ENCODE results near the gene LIMS2. TPM values are rescaled to one million over a fixed set of nuclear protein-coding genes. Genes with fewer than 3 reads are reported as not detected.

Gene LIMS2
- total RNA-seq, 1 experiment from 2014 or later: 2.0 TPM

DNA sequence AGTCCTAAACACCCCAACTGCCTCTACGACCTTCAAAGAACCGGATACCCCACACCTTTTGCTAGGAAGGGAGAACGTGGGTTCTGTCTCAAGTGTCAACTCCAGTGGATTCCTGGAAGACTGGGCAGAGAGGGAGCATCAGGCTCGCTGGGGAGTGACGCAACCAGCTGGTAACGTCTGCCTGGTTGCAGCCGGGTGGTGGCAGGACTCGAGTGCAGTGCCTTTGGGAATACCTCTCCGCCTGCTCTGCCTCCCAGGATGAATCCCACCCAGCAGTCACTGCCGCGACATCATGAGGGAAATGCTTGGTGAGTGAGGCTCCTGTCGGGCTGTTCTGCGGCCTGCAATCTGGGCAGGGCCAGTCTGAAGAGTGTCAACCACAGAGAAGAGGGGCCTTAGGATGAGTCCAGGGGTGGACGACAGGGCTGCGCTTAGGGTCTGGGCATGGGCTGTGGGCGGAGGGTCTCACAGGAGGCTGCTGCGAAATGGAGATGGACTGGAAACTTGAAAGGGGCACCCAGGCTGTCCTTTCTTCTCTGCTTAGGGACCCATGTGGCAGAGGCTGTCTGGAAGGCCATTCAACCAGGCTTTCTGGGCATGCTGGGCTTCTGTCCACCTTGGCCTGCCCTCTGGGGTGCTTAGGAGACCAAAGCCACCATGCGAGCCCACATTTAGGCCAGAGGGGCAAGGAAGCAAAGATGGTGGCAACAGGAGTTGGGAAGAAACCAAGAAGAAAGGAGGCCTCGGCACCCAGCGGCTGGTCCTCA lies 16.5 kb downstream of the LIMS2 start:
- DNase-seq (ENCODE audit: low read depth): no peak

DNA sequence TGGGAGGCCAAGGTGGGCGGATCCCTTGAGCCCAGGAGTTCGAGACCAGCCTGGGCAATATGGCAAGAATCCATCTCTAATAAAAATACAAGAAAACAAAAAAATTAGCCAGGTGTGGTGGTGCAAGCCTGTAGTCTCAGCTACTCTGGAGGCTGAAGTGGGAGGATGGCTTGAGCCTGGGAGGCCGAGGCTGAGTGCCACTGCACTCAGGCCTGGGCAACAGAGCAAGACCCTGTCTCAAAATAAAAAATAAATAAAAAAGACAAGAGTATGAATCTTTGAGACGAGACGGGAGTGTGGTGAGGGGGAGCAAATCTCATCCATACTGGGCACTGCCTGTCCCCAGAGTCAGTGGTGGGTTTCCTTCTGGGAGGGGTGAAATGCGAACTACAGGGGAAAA lies 17.2 kb downstream of the LIMS2 start:
- no peak for DNase-seq (ENCODE audit: low read depth)

DNA sequence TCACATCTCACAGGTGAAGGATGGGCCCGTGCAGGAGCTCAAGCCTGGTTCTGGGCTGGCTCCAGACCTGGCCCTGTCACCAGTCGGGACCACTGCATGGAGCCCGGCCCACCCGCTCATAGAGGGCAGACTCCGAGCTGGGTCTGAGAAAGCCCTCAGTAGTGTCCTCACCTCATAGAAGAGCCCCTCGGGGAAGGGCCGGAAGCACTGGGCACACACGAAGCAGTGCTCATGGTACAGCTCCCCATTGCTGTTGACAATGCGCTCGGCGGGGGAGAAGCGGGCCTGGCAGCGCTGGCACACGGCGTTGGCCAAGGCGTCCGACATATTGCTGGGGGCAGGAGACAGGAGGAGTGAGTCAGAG lies 18.1 kb downstream of the LIMS2 start:
- DNase-seq (ENCODE audit: low read depth): no peak

DNA sequence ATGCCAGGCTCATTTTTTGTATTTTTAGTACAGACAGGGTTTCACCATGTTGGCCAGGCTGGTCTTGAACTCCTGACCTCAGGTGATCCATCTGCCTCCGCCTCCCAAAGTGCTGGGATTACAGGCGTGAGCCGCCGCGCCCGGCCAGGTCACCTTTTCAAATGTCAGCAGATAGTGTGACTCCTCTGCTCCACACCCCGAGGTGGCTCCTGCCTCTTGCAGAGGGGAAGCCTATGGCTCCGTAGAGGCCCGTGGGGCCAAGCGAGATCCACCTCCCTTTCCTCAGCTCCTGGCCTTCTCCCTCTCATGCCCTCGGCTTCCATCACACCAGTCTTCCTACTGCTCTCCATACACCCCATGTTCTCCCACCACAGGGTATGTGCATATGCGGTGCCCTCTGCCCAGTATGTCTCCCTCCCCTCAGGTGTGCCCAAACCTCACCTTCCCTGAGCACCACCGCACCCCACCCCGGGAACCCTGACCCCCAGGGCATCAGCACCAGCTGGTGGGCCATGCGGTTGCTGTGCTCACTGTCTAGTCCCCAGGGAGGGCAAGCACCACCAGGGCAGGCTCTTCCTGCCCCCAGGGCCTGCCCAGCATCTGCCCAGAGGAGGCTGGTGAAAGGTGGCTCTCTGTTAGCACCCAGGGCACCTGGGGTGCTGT lies 18.6 kb downstream of the LIMS2 start:
- no peak for DNase-seq (ENCODE audit: low read depth)

DNA sequence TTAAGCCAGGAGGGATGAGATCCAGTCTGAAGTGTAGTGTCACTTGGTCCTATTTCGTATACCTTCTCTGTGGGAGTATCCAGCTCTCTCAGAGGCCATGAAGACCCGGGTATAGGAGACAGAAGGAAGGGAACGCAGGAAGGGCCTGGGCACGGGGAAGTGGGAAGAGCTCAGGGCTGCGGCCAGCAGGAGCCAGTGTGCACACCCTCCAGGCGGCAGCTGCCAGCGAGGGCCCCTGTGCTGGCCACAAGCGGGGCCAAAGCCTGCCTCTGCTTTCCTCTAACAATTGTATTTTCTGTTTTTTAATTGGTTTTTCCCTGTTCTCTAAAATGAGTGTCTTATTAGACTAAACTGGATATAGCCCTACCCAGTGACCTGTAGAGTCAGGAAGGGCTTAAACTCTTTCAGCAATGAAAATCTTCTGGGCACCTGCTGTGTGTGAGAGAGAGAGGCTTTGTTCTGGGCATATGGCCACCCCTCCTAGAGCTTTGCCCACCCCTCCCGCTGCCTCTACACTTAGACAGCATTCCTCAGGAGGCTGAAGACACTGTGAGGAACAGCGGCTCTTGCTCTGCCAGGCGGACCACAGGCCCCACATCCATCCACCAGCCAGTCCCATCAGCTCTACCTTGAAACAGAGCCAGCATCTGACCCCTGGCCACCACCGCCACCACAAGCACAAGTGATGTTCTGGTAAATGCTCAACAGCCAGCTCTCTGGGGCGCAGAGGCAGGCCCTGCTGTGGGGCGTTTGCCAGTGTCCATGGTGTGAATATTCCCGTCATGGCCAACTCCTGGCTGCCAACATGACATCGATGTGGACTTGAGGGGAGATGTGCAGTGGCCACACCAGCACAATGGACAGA lies 19.9 kb downstream of the LIMS2 start:
- no peak for DNase-seq (ENCODE audit: low read depth)

DNA sequence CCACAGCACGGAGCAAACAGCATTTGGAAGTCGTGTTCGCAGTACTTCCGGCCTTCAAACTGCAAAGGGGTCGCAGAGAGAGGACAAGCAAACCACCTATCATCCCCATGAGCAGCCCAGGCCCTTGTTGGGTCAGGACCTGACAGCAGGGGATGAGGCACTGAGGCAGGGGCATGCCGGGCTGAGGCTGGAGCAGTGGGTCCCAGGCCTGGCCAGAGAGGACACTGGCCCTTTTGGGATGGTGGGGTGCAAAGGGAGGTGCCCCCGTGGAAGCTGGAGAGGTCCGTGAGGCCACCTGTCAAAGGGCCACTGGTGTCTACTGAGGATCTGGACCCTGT lies 20.5 kb downstream of the LIMS2 start:
- DNase-seq (ENCODE audit: low read depth): no peak

DNA sequence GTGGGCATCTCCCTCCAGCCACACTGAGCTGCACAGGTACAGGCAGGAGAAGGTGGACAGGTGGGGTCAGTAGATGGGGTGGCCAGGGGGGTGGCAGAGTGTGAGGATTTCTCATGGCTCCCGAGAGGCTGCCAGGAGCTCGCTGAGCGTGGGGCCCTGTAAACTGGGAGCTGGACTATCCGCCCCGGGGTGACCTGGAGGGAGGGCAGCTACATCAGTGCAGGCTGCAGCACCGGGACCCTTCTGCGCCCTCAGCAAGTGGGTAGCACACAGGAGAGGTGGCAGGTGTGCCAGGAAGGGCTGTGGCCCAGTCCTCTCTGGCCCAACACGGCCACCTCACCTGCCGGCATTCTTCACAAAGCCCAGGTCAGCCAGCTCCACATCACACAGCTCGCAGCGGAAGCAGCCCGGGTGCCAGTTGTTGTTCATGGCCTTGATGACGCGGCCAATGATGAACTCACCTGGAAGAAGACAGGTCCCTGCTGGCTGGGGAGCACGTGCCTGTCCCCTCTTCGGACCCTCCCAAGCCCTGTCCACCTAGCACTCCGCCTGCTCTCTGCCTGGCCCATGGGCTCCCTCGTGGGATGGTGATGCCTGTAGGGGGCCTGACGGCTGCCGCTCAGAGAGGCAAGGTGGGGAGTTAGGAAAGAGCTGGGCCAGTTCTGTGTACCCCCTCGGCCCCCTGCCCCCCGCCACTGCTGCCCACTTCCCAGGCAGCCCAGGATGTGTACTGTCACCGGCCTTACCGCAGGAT lies 21.1 kb downstream of the LIMS2 start:
- no peak for DNase-seq (ENCODE audit: low read depth)

DNA sequence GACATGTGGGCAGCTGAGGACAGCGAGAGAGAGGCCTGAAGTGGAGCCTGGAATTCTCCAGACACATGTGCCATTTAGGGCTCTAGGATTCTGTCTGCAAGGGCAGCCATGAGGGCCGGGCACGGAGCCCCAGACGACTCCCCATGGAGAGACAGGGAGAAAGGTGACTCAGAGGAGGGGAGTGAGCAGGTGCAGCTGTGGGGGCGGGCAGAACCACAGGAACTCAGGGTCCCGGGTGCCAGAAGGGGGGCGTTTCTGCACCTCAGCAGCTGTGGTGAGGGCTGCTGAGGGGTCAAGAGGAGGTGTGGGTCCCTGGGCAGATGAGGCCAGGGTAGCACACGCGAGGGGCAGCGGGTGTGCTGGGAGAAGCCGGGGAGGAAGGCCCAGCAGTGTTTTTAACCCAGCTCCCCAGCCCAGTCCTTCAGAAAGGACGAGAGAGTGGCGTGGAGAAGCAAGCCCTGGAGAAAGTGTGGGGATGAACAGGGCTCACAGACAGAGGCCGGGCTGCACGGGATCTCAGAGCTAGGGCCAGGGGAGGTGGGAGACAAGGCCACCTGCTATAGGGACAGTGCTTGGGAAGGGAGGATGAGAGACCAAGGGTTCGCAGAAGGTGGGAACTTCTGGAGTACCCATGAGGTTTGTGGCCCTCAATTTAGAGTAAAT lies 21.8 kb downstream of the LIMS2 start:
- DNase-seq (ENCODE audit: low read depth): no peak

DNA sequence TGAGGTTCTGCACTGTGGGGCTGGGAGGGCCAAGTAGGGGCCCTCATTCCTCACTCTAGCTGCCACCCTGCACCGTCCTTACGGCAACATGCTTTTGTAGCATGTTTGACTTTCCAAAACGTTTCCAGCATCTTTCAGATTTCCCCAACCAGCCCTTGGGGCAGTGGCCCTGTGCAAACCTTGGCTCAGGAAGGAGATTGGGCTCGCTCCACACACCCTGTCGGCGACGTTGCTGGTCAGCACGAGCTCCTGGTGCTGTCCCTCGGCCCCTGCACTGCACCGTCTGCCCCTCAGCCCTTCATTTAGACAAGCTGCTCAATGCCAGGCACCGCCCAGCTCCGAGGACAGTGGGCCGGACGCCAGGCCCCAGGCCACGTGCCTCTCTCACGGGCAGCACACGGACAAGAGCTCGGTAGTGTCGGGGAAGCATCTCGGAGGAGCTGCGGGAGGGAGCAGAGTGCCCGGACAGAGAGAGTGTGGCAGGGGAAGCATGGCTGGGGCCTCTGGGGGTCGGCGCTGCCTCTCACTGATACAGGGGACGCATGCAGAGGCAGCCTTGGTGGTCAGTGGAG lies 22.5 kb downstream of the LIMS2 start:
- DNase-seq (ENCODE audit: low read depth): no peak

DNA sequence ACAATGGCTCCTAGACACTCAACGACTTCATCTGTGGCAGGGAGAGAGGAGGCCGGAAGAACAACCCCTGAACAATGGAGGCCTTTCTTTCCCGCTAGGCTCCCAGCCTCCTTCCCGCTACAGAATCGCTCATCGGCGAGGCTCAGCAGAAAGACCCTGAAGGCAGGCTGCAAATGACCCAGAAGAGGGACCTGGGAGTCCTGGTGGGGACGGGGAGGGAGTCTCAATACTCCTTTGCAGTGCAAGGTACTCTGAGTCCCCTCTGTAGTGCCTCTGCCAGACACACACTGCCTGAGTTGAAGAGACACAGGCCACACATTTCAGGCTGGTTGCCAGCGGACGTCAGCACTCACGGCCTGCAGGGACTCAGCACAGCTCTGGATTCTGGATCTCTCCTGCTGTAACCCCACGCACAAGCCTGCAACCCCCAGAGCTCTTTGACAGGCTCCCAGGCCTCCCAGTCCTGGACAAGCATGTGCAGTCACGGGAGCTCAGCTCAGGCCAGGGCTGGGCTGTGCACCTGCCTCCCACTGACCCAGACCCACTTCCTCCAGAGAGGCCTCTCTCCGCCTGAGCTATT lies 23.3 kb downstream of the LIMS2 start:
- no peak for DNase-seq (ENCODE audit: low read depth)

DNA sequence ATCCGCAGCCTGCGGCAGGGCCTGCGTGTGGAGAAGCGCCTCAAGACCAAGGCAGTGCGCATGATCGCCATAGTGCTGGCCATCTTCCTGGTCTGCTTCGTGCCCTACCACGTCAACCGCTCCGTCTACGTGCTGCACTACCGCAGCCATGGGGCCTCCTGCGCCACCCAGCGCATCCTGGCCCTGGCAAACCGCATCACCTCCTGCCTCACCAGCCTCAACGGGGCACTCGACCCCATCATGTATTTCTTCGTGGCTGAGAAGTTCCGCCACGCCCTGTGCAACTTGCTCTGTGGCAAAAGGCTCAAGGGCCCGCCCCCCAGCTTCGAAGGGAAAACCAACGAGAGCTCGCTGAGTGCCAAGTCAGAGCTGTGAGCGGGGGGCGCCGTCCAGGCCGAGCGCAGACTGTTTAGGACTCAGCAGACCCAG lies 23.9 kb downstream of the LIMS2 start:
- no peak for DNase-seq (ENCODE audit: low read depth)

DNA sequence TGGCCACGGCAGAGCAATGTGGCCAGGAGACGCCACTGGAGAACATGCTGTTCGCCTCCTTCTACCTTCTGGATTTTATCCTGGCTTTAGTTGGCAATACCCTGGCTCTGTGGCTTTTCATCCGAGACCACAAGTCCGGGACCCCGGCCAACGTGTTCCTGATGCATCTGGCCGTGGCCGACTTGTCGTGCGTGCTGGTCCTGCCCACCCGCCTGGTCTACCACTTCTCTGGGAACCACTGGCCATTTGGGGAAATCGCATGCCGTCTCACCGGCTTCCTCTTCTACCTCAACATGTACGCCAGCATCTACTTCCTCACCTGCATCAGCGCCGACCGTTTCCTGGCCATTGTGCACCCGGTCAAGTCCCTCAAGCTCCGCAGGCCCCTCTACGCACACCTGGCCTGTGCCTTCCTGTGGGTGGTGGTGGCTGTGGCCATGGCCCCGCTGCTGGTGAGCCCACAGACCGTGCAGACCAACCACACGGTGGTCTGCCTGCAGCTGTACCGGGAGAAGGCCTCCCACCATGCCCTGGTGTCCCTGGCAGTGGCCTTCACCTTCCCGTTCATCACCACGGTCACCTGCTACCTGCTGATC lies 24.4 kb downstream of the LIMS2 start:
- peak; percentile 29 for DNase-seq (ENCODE audit: low read depth)

DNA sequence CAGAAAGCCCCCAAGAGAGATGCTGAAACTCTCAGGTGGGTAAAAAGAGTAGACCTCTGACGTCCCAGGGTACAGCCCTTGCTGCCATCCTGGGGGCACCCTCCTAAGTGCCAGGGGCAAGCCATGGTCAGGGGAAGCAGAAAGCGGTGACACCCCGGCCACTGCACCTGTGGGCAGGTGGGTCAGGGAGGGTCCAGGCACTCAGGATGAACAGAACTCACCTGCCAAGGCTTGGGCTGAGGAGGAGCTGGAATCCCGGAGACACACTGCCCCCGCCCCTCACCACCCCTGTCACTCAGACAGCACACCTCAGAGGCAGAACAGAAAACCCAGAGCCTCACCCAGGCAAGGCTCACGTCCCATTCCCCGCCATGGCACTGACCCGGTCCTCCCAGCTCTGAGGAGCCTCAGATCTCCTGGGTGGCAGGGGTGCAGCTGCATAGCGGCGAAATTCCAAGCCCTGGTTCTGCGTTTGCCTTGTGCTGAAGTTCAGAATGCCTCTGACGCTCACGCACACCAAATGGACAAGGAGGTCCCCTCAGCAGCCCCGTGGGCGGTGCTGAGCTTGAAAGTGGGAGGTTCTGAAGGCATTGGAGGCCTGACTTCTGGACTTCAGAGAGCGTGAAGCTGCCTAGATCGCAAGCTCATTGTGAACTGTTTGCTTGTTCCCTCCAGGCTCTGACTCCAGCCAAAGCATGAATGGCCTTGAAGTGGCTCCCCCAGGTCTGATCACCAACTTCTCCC lies 25.1 kb downstream of the LIMS2 start:
- no peak for DNase-seq (ENCODE audit: low read depth)

DNA sequence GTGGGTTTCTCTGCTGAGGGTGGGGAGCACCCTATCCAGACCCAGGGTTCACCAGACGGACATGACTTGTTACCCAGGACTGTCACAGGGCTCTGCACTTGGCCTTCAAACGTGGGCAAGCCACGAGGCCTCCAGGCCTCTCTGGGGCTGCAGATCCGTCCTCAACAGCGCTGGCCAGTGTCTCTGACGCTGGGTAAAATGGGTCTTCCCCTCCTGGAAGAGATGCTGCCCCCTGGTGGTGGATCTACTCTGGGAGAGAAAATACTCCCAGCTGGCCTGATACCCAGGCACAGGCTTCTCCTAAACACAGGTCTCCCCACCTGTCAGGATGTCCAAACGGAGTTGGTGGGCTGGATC lies 25.7 kb downstream of the LIMS2 start:
- peak; percentile 82 for DNase-seq (ENCODE audit: low read depth)

DNA sequence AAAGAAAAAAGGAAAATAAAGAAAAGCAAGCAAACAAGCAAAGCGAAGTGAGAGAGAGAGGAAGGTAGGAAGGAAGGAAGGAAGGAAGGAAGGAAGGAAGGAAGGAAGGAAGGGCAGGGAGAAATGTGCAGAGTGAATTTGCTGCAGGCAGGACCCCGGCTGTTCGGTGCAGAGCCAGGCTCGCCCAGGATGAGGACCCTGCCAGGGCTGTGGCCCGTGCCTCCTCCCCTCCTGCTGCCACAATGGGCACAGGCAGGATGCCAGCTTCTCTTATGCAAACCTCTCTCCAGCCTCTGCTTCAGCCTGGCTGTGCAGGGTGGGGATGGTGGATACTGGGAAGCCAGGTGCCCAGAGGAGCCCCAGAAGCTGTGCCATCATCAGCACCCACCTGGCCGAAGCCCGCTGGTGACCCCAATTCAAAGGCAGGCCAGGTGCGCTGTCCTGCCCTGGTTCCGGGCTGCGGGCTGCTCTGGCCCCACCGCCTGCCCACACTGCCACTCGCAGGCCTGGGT lies 26.2 kb downstream of the LIMS2 start:
- peak; percentile 43 for DNase-seq (ENCODE audit: low read depth)

DNA sequence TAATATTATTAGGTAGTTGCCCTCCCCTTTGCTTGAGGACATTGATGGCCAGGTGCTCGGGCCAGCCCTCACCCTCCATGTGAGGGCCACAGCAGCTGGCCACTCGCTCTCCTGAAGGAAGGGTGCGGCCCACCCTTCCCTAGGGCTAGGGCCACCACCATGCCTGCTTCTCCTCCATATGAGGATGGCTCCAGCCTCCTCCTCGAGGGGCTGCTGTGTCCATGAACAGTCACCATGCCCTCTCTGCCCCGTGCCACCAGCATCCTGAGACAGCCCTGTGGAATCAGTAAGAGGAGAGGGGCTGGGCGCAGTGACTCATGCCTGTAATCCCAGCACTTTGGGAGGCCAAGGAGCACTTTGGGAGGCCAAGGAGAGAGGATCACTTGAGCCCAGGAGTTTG lies 27.0 kb downstream of the LIMS2 start:
- DNase-seq (ENCODE audit: low read depth): peak; percentile 19

DNA sequence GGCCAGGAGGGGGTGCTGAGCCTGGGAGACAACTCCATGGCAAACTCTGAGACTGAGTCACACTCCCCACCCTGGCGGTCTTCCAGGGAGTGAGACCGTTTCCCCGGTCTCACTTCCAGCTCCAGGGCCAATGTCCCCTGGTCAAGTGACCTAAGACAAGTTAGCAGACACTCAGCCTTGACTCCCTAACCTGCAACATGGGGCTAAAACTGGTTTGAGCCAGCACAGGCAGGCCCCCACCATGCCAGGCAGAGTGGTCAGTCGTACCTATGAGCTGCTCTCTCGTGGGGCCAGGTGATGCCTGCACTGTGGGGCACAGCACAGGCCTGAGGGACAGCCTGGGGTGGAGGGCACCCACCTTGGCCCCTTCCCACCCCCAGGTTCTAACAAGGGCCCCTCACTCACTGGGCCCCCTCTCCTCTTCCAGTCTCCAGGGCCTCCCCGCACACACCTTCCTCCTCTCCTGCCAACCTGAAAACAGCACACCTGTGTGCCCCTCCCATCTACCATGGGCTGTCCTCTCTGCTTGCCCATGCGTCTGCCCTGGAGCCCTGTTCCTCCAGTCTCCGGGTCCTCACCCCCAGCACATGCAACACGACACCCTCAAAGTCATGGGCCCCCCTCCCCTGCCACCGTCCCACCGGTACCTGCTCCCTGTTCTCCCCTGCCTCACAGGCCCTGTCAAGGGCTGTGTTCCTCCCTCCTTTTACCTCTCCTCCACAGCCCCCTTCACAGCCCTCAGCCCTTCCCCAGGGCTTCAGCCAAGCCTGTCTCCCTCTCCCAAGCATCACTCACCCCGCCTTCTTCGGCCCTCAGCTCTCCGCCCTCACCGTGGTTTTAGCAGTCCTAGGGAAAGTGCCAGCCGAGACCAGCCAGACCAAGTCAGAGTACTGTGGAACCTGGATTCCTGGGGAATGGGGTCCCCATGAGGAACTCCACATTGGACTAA lies 27.8 kb downstream of the LIMS2 start:
- peak; percentile 68 for DNase-seq (ENCODE audit: low read depth)

DNA sequence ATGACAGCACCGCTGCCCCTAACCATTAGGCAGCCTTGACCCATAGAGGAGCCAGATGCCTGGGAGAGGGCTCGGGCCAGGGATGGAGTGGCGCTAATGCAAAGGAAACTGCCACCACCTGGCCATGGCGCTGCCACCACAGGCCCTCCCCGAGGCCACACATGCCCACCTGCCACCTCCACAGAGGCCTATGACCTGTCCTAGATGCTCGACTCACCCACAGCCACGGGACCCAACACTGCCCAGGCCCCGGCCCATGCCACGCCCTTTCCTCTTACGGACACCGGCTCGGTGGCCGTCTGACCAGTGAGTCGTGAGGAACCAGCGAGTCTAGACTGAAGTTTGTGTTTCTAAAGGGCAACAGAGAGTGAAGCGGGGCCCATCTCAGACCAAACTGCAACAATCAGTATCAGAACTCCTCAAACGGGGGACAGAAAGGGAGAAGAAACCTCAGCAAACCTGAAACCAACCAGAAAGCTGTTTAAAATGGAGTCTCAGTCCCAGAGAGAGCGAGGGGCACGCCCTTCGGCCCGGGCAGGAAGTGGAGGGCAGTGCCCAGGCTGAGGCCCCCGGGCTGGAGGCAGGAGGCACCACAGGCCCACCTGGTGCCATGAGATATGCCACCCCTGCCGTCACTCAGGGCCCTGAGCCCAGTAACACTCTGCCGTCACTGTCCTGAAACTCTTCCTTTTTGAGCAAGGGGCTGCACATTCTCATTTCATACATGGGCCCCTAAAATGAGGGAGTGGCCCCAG lies 28.7 kb downstream of the LIMS2 start:
- DNase-seq (ENCODE audit: low read depth): no peak
